ACC112 (cell line): ENCODE results near the gene TAS1R3.

Experiments used
- H2AFZ ChIP-seq: fragments of 200-600 bp; sonication (generic); one replicate; pipeline ENCODE4 v1.6.0; 2017; ENCODE audit warnings: antibody characterized with exemption, low read length; ENCODE audit not compliant: unreplicated experiment
- H3K27ac ChIP-seq: fragments of 200-600 bp; sonication (generic); 2 replicates; pipeline ENCODE4 v1.5.1; 2014; ENCODE audit warnings: low read depth, mild to moderate bottlenecking, antibody characterized with exemption, low read length, moderate library complexity
- H3K27me3 ChIP-seq: fragments of 200-600 bp; sonication (generic); 2 replicates; pipeline ENCODE4 v1.6.1; 2014; ENCODE audit warnings: mild to moderate bottlenecking, antibody characterized with exemption, low read length, moderate library complexity, mixed read lengths; ENCODE audit not compliant: insufficient read depth
- H3K36me3 ChIP-seq: fragments of 200-600 bp; sonication (generic); 2 replicates; pipeline ENCODE4 v1.6.1; 2016; ENCODE audit warnings: mild to moderate bottlenecking, antibody characterized with exemption, low read length, moderate library complexity, mixed read lengths; ENCODE audit not compliant: insufficient read depth
- H3K4me1 ChIP-seq: fragments of 200-600 bp; sonication (generic); one replicate; pipeline ENCODE4 v1.6.1; 2016; ENCODE audit warnings: low read length, mixed read lengths; ENCODE audit not compliant: insufficient read depth, unreplicated experiment, control insufficient read depth
- H3K4me3 ChIP-seq: fragments of 200-600 bp; sonication (generic); 2 replicates; pipeline ENCODE4 v1.5.1; 2014; ENCODE audit warnings: mild to moderate bottlenecking, low read depth, low read length
- H3K79me2 ChIP-seq: fragments of 200-600 bp; sonication (generic); one replicate; pipeline ENCODE4 v1.6.0; 2016; ENCODE audit warnings: low read length; ENCODE audit not compliant: control insufficient read depth, unreplicated experiment, insufficient read depth

TAS1R3 gene

GRCh38 chr1:1374929-1375662 lies 44.0 kb downstream of the TAS1R3 start, which contains the start of gene AURKAIP1:
AURKAIP1 (minus strand) TSS chr1:1375207; CDS start chr1:1374756, 451 bp downstream.
- Histone ChIP-seq H3K27me3 (no peaks in the 10 kb centered on the region), H3K4me1 (peaks cover 25% of the 10 kb centered on the region), H3K4me3 (peak within 1 kb of the TSS; percentile 97), H3K79me2 (peaks cover 25% of the 10 kb centered on the region), H2AFZ (peak within 1 kb of the TSS; percentile 75), H3K36me3 (no peaks in the 10 kb centered on the region; the same call in 1 of the 2 replicates), H3K27ac (peak within 1 kb of the TSS; percentile 87)

- H3K36me3 ChIP-seq = no peaks in the 10 kb centered on the region; the same call in 1 of the 2 replicates
- H3K79me2 ChIP-seq = peaks cover 25% of the 10 kb centered on the region
- H3K4me1 ChIP-seq = peaks cover 20% of the 10 kb centered on the region
- H3K27me3 ChIP-seq = no peaks in the 10 kb centered on the region
- no peak overlapping the region; the same call in 1 of the 2 replicates for H3K4me3 ChIP-seq
- no peak overlapping the region for H3K27ac ChIP-seq
- no peak overlapping the region for H2AFZ ChIP-seq
Measured at GRCh38 chr1:1376551-1377226, 45.6 kb downstream of the TAS1R3 start.

GRCh38 chr1:1377540-1378205 lies 46.6 kb downstream of the TAS1R3 start:
- Histone ChIP-seq H3K4me1 (peaks cover 18% of the 10 kb centered on the region), H3K27me3 (no peaks in the 10 kb centered on the region), H3K79me2 (peaks cover 20% of the 10 kb centered on the region), H3K36me3 (no peaks in the 10 kb centered on the region; the same call in 1 of the 2 replicates), H3K4me3 (no peak overlapping the region), H2AFZ (no peak overlapping the region), H3K27ac (no peak overlapping the region)

GRCh38 chr1:1380860-1381259 lies 49.8 kb downstream of the TAS1R3 start:
- Histone ChIP-seq H3K79me2 (no peaks in the 10 kb centered on the region), H3K36me3 (peaks cover 1% of the 10 kb centered on the region; the same call in 1 of the 2 replicates), H3K4me3 (no peak overlapping the region), H3K27ac (no peak overlapping the region), H3K4me1 (peaks cover 4% of the 10 kb centered on the region), H2AFZ (no peak overlapping the region), H3K27me3 (no peaks in the 10 kb centered on the region)

GRCh38 chr1:1381294-1381693 lies 50.2 kb downstream of the TAS1R3 start:
- H2AFZ ChIP-seq = no peak overlapping the region
- H3K27ac ChIP-seq = no peak overlapping the region

More at GRCh38 chr1:1381294-1381693, 50.2 kb downstream of the TAS1R3 start:
- H3K36me3 ChIP-seq = peaks cover 6% of the 10 kb centered on the region; the same call in 1 of the 2 replicates
- H3K4me3 ChIP-seq = no peak overlapping the region
- H3K4me1 ChIP-seq = no peaks in the 10 kb centered on the region
- no peaks in the 10 kb centered on the region for H3K79me2 ChIP-seq
- no peaks in the 10 kb centered on the region for H3K27me3 ChIP-seq
